ENCODE data around the gene RXYLT1. TPM values are rescaled to one million over a fixed set of nuclear protein-coding genes. Genes with fewer than 3 reads are reported as not detected.
"Not testable (repeated sequence)": the region's sequence is repeated elsewhere in the genome, so short reads cannot be mapped to it uniquely, and the experiment has no call there.

The RXYLT1 gene
- total and polyA plus RNA-seq, 5 experiments from 2014 or later, result 16.0 to 22.4 (median 20.8) TPM

DNA sequence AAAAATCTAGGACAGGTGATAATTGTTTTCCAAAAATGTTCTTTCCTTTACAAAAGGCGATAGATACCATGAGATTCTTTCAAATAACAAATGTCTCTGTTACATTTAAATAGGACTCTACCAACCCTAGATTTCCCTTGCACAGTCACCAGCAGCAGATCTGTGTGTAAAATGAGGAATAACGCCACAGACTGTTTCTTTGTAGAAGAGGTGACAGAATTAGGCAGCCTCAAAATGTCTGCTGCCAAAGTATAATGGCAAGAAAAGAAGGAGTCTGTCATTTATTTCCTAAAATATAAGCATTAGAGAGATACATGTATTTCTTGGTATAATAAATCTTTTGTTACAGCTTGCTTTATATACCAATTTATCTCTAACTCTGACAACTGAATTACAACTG is 56.3 kb downstream of the RXYLT1 start:
- no peak overlapping the region for H3K4me3 Mint-ChIP-seq
- ATAC-seq, result no peak
- H3K4me1 Mint-ChIP-seq, result no peaks in the 10 kb centered on the region
- peaks cover 8 to 22% (median 13%) of the 10 kb centered on the region in 5 donors for H3K27me3 Mint-ChIP-seq
- POLR2A ChIA-PET, result no interaction called here
- H3K9me3 Mint-ChIP-seq, result no peaks in the 10 kb centered on the region
- DNase-seq, result no peak
- H3K36me3 Mint-ChIP-seq, result no peaks in the 10 kb centered on the region
- no peak overlapping the region for H3K27ac Mint-ChIP-seq

DNA sequence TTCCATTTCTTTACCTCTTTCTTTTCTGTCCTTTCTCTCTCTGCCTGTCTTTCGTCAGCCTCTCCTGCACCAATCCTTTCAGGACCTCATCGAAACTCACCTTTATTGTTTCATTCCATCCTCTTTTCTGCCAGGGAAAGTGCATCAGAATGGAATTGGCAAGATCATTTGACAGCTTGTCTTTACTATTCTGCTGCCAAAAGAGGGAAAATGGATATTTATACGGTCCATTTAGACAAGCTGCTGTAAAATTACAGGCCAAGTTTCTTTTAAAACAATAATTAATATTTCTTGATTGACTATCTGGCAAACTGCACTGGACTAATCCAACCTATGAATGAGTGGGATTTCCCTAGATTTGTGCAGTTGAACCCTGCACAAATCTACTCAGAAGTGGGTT is 57.2 kb downstream of the RXYLT1 start:
- H3K9me3 Mint-ChIP-seq, result no peaks in the 10 kb centered on the region
- peaks cover 8 to 19% (median 10%) of the 10 kb centered on the region in 5 donors for H3K27me3 Mint-ChIP-seq
- no peak overlapping the region for H3K4me3 Mint-ChIP-seq
- ATAC-seq (no peak), DNase-seq (no peak)
- no peak overlapping the region for H3K27ac Mint-ChIP-seq
- no peaks in the 10 kb centered on the region for H3K36me3 Mint-ChIP-seq
- H3K4me1 Mint-ChIP-seq, result no peaks in the 10 kb centered on the region
- POLR2A ChIA-PET, result no interaction called here

DNA sequence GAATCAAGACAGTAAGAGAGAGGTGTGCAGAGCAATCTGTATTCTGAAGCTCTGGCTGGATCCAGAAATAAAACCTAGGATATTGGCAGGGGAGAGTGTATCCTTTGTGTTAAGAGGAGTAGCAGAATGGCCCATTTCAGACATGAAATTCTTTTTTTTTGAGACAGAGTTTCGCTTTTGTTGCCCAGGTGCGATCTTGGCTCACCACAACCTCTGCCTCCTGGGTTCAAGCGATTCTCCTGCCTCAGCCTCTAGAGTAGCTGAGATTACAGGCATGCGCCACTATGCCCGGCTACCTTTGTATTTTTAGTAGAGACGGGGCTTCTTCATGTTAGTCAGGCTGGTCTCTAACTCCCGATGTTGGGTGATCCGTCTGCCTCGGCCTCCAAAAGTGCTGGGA is 58.7 kb downstream of the RXYLT1 start:
- H3K4me1 Mint-ChIP-seq, result peaks cover 0 to 3% (median 1%) of the 10 kb centered on the region in 4 donors
- H3K27ac Mint-ChIP-seq, result no peak overlapping the region
- no peaks in the 10 kb centered on the region for H3K36me3 Mint-ChIP-seq
- DNase-seq, result no peak
- no peak overlapping the region for H3K4me3 Mint-ChIP-seq
- ATAC-seq, result no peak
- H3K27me3 Mint-ChIP-seq, result peaks cover 5 to 15% (median 12%) of the 10 kb centered on the region in 5 donors
- no peaks in the 10 kb centered on the region for H3K9me3 Mint-ChIP-seq
- POLR2A ChIA-PET, result no interaction called here

DNA sequence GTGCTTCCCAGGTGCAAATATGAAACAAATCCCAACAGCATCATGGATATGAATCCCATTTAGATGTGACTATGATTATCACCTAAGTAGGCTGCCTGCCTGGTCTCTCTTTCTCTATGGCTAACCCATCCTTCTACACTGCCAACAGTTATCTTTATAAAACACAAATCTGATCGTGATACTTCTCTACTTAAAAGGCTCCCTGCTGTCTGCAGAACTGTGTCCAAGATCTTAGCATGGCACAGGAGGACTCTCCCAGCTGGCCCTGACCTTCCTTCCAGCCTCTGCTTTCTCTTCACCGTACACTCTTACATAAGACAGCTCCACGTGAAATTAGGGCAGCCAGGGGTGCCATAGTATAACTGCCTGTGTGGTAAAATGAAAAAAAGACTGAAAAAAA is 61.3 kb downstream of the RXYLT1 start:
- Mint-ChIP-seq H3K36me3 (no peaks in the 10 kb centered on the region), H3K4me1 (peaks cover 5 to 8% (median 7%) of the 10 kb centered on the region in 4 donors), H3K4me3 (no peak overlapping the region), H3K27ac (no peak overlapping the region), H3K27me3 (peaks cover 9 to 27% (median 25%) of the 10 kb centered on the region in 5 donors), H3K9me3 (no peaks in the 10 kb centered on the region)
- ATAC-seq (no peak), DNase-seq (no peak)
- POLR2A ChIA-PET, result no interaction called here

DNA sequence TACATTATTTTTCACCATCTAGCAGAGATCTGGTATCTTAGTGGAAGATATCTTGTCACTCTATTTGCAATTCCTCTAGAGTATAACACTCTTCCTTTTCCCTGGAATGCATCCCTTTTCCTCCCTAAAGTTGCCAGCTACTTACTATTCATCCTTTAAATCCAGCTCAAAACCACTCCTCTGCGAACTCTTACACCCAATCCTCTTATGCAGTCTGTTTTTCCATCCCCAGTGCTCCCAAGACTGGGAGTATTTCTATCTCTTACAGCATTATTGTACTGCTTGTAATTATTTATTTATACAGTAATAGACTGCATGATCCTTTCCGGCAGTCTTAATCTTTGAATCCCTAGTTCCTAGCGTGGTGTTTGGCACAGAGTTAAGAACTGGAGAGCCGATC is 61.9 kb downstream of the RXYLT1 start:
- DNase-seq (no peak), ATAC-seq (no peak)
- Mint-ChIP-seq H3K4me3 (peak overlapping the region in 4 of 10 donors; percentile 32 to 50 (median 34)), H3K9me3 (no peaks in the 10 kb centered on the region), H3K27me3 (peaks cover 13 to 31% (median 27%) of the 10 kb centered on the region in 5 donors), H3K4me1 (peaks cover 5 to 8% (median 7%) of the 10 kb centered on the region in 4 donors), H3K36me3 (no peaks in the 10 kb centered on the region), H3K27ac (no peak overlapping the region)
- POLR2A ChIA-PET, result no interaction called here

DNA sequence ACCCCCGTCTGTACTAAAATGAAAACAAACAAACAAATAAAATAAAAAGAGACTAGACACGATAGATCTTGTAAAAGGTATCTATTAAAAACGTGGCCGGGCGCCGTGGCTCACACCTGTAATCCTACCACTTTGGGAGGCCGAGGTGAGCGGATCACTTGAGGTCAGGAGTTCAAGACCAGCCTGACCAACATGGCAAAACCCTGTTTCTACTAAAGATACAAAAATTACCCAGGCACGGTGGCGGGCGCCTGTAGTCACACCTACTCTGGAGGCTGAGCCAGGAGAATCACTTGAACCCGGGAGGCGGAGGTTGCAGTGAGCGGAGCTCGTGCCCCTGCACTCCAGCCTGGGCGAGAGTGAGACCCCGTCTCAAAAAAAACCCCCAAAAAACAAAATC is 63.0 kb downstream of the RXYLT1 start:
- H3K4me1 Mint-ChIP-seq, POLR2A ChIA-PET, ATAC-seq, DNase-seq, H3K9me3 Mint-ChIP-seq, H3K36me3 Mint-ChIP-seq: not testable (repeated sequence)
- Mint-ChIP-seq H3K27me3 (peaks cover 16 to 35% (median 28%) of the 10 kb centered on the region in 5 donors), H3K4me3 (peak overlapping the region; percentile 30 to 85 (median 72)), H3K27ac (peak overlapping the region in 1 of 10 donors; percentile 33)

DNA sequence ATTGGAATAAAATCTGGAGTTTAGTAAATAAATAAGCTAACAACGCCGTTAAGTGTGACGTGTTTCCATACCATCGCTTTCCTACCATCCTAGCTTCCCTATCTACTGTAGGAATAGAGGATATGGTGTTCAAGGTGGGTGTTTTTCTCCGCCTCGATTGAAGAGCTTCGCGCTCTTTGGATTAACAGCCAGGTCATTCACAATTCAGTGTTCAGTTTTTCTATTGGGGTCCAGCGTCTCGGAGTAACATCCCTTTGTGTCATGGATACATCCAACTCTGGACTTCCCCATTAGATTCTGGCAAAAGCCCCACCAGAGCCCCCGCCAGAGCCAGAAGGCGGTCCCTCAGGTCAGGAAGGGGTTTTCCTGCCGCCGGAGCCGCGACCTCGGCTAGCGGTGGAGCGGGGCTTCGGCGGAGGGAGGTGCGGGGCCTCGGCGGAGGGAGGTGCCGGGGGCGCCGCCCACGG is 63.6 kb downstream of the RXYLT1 start:
- peak overlapping the region; percentile 30 to 85 (median 72) for H3K4me3 Mint-ChIP-seq
- H3K4me1 Mint-ChIP-seq, result peaks cover 5 to 8% (median 7%) of the 10 kb centered on the region in 4 donors
- POLR2A ChIA-PET, result no interaction called here
- H3K9me3 Mint-ChIP-seq, result no peaks in the 10 kb centered on the region
- ATAC-seq (peak in 1 of 2 donors; percentile 44), DNase-seq (no peak)
- H3K36me3 Mint-ChIP-seq, result no peaks in the 10 kb centered on the region
- peak overlapping the region in 1 of 10 donors; percentile 33 for H3K27ac Mint-ChIP-seq
- peaks cover 16 to 30% (median 24%) of the 10 kb centered on the region in 5 donors for H3K27me3 Mint-ChIP-seq

DNA sequence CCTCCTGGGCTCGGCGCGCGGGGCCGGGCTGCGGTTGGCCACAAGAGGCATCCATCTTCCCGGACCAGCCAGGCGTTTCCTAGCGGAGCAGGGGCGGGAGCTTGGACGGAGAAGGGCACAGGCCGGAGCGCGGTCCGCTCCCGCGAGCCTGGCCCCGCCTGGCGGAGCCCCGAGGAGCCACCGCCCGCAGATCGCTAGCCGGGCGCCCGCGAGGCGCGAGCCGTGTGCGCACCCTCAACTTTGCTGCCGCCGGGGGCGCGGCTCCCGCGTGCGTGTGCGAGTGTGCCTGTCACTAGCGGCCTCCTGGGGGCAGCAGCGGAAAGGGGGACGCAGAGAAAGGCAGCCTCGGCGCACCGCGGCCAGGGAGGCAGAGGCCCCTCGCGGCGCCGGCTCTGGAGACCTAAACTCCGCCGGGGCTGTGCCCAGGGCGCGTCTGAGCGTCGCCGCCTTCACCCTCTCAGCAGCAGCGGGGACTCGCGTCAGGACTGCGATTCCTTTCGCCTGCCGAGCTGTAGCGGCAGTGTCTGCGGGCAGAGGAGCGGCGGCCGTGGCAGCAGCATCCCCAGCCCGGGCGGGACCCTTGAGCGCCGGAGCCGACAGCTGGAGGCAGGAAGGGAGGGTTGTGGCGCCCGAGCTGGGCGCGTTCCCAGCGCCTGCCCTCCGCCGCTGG is 64.1 kb downstream of the RXYLT1 start:
- DNase-seq, result peak; percentile 65 to 88 (median 75)
- peak; percentile 95 to 96 for ATAC-seq
- no peak overlapping the region for H3K27ac Mint-ChIP-seq
- peaks cover 5 to 8% (median 7%) of the 10 kb centered on the region in 4 donors for H3K4me1 Mint-ChIP-seq
- H3K4me3 Mint-ChIP-seq, result peak overlapping the region; percentile 33 to 83 (median 66)
- POLR2A ChIA-PET, result interaction anchor here (0.5 to 1.0 kb wide), 2 partner anchors 307 to 560 kb away, joined by 3 to 6 read pairs; partner anchors contain the start of gene XPOT
- peaks cover 16 to 29% (median 26%) of the 10 kb centered on the region in 5 donors for H3K27me3 Mint-ChIP-seq
- no peaks in the 10 kb centered on the region for H3K36me3 Mint-ChIP-seq
- H3K9me3 Mint-ChIP-seq, result no peaks in the 10 kb centered on the region

DNA sequence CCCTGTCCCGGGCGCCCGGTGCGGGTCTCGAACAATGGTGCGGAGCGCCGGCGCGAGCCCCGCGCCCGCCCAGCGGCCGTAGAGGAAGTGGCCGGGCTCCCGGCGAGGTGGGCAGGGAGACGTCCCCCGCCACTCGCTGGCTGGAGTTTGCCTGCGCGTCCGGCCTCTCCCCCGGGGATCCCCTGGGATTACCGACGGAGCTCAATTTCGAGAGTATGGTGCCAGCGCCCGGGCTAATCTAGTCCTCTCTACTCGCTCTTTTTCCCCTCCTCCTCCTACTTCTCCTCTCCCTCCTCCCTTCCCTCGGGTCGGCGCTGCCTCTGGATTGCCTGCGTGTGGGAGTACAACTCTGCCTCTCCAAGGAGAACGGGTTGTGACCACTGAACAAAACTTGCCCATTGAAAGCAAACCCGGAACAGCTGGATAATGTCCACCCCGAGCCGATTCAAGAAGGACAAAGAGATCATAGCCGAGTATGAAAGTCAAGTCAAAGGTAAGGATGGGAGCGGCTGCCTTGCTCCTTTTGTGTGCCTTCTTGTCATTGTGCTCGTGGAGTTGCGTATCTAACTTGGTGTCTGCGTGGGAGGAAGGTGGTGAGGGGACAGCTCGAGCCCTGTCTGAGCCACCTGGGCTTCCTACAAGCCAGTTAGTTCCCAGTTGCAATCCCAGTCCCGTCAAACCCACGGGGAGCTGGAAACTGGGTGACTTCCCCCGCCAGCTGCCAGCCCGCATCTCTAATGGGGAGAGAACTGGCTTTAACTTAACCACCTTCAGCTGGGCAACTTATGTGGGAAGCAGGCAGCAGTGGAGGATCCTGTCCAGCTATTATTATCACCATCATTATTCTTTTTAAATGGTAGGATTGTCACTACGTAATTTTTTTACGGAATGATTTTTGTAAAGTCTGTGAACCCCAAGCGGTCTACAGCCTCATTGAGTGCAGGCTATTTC is 65.0 kb downstream of the RXYLT1 start, which contains the start of gene SRGAP1:
Gene SRGAP1 (plus strand): TSS at position 310 of the 951 bp plus-strand sequence. CDS start 117 bp downstream, at position 427.
- Mint-ChIP-seq H3K9me3 (no peaks in the 10 kb centered on the region), H3K36me3 (no peaks in the 10 kb centered on the region), H3K27ac (peak within 1 kb of the TSS in 4 of 10 donors; percentile 34 to 86 (median 81)), H3K4me1 (peaks cover 5 to 8% (median 7%) of the 10 kb centered on the region in 4 donors), H3K27me3 (peaks cover 16 to 29% (median 24%) of the 10 kb centered on the region in 5 donors), H3K4me3 (peak within 1 kb of the TSS; percentile 83 to 97 (median 94))
- DNase-seq, result peak in 4 of 10 donors; percentile 12 to 19 (median 16)
- POLR2A ChIA-PET, result interaction anchor here (0.5 to 1.0 kb wide), 2 partner anchors 306 to 559 kb away, joined by 3 to 6 read pairs; partner anchors contain the start of gene XPOT
- peak in 1 of 2 donors; percentile 5 for ATAC-seq

DNA sequence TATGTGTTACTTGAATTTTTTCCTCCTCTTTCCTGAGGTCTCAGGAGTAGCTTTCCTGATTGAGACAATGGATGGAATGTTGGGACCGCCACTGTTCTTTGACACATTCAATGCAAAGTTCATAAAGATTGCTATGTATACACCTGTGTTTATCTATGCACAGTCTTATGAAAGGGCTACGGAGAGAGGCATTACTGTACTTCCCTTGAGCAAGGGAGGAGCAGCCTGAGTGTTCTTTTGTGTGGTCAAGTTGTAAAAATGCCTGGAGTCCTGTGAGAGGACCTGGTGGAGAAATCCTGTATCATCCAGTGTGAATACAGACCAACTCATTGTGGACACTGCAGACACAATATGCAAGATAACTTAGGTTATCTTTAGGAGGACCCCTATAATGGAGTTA is 66.0 kb downstream of the RXYLT1 start:
- ATAC-seq (no peak), DNase-seq (no peak)
- peaks cover 16 to 29% (median 24%) of the 10 kb centered on the region in 5 donors for H3K27me3 Mint-ChIP-seq
- peaks cover 5 to 8% (median 7%) of the 10 kb centered on the region in 4 donors for H3K4me1 Mint-ChIP-seq
- H3K4me3 Mint-ChIP-seq, result peak overlapping the region in 3 of 10 donors; percentile 36 to 92 (median 61)
- H3K9me3 Mint-ChIP-seq, result no peaks in the 10 kb centered on the region
- no peak overlapping the region for H3K27ac Mint-ChIP-seq
- POLR2A ChIA-PET, result no interaction called here
- no peaks in the 10 kb centered on the region for H3K36me3 Mint-ChIP-seq

DNA sequence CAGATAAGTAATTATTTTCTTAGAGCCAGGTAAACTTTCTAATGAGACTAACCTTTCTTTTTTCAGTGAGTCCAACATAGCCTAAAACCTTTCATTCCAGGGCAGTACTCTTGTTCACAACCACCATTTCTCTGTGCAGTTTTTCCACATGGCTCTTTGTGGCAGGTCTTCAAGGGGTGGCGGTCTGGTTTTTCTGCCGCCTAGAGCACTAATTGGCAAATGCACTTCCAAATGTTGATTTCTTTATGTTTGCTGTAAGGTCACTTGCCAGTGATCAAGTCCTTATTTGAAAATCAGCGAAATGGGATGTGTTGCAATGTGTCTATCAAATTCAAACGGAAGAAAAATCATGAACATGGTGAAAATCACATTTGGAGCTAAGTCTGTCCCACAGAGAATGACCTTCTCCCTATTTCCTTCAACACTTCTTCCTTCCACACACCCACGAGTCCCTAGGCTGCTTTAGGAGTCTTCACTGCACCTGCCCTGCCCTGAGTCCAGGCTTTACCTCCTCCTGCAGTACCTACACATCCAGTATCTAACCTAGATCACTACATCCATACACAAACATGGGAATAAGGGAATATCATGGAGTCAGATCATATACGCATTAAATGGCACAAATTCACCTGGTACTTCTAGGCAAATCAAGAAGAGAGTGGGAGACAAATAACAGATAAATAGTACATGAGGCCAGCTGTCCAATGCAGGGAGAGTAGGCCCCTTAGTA is 66.7 kb downstream of the RXYLT1 start:
- POLR2A ChIA-PET, result no interaction called here
- ATAC-seq (no peak), DNase-seq (no peak)
- Mint-ChIP-seq H3K4me3 (no peak overlapping the region), H3K27me3 (peaks cover 16 to 29% (median 24%) of the 10 kb centered on the region in 5 donors), H3K4me1 (peaks cover 5 to 8% (median 7%) of the 10 kb centered on the region in 4 donors), H3K36me3 (no peaks in the 10 kb centered on the region), H3K27ac (no peak overlapping the region), H3K9me3 (no peaks in the 10 kb centered on the region)

DNA sequence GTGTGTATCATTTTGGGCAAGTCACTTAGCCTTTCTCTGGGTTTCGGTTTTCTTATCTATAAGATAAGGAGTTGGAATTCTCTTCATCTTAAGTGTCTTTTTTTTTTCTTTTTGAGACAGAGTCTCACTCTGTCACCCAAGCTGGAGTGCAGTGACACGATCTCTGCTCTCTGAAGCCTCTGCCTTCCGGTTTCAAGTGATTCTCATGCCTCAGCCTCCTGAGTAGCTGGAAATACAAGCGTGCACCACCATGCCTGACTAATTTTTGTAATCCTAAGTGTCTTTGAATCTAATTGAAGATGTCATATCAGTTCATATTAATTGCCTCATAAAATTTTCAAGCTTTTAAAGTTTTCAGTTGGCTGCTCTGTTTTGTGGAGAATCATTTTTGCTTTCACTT is 68.7 kb downstream of the RXYLT1 start:
- H3K4me3 Mint-ChIP-seq, result no peak overlapping the region
- POLR2A ChIA-PET, result no interaction called here
- H3K27me3 Mint-ChIP-seq, result peaks cover 16 to 29% (median 19%) of the 10 kb centered on the region in 5 donors
- ATAC-seq (no peak), DNase-seq (no peak)
- no peaks in the 10 kb centered on the region for H3K36me3 Mint-ChIP-seq
- no peaks in the 10 kb centered on the region for H3K9me3 Mint-ChIP-seq
- H3K27ac Mint-ChIP-seq, result no peak overlapping the region
- H3K4me1 Mint-ChIP-seq, result peaks cover 5 to 8% (median 5%) of the 10 kb centered on the region in 4 donors
